Esophagus muscularis mucosa (tissue), 3 donors: ENCODE data around the gene SYT3.
"Not testable (repeated sequence)": the region's sequence is repeated elsewhere in the genome, so short reads cannot be mapped to it uniquely, and the experiment has no call there.

Source experiments
- CTCF ChIP-seq, 3 experiments: fragments of 200-600 bp in 2 of 3; fragments of 450-650 bp in 1 of 3; sonication (generic) in 2 of 3; IDR thresholded peaks; one replicate each; pipeline ENCODE4 v1.5.1; 2017 to 2019; ENCODE audit warnings: antibody characterized with exemption in 3 of 3, mild to moderate bottlenecking in 2 of 3, moderate library complexity in 1 of 3
- POLR2AphosphoS5 ChIP-seq, 2 donors: sonication (generic); formaldehyde crosslinking; IDR thresholded peaks; one replicate each; pipeline ENCODE4 v1.6.1; 2017; ENCODE audit warnings: antibody characterized with exemption in 2 of 2

- TF ChIP-seq CTCF, POLR2AphosphoS5 (IDR thresholded peaks at IDR 0.05): not testable (repeated sequence)
Measured at GRCh38 chr19:50612504-50613404, 26.9 kb downstream of the SYT3 start.
